H1 (cell line): ENCODE data around the gene AP3D1. TPM values are rescaled to one million over a fixed set of nuclear protein-coding genes. Genes with fewer than 3 reads are reported as not detected.

Experiments used
- CTCF ChIA-PET: fragments of 300-600 bp; sonication (Branson Sonifier 250); formaldehyde crosslinking; loops from one replicate; lab custom pipeline; 2021; ENCODE audit not compliant: partially characterized antibody; lab: Charles Lee
- POLR2A ChIA-PET: fragments of 300-600 bp; sonication (Branson Sonifier 250); formaldehyde crosslinking; loops from one replicate; lab custom pipeline; 2021; ENCODE audit warnings: inconsistent platforms; ENCODE audit not compliant: partially characterized antibody; lab: Charles Lee
- DNase-seq, 2 experiments: peaks; one replicate each; pipeline versions ENCODE4 v3.0.0 to v3.0.0-alpha.2; 2010 to 2022; ENCODE audit warnings: low spot score in 2 of 2, low read depth in 1 of 2, mixed read lengths in 1 of 2
- FAIRE-seq: peaks from 2 replicates; lab custom pipeline; 2011; peaks lifted over from hg19 to GRCh38; lab: Jason Lieb, UNC
- H2AFZ ChIP-seq: 2 replicates; pipeline ENCODE4 v1.8.1; 2012; ENCODE audit warnings: low read length, inconsistent platforms
- H2AK5ac ChIP-seq: 2 replicates; pipeline ENCODE4 v1.6.1; 2013; ENCODE audit warnings: low read depth, low read length
- H2BK120ac ChIP-seq: replicated peaks from 2 replicates; pipeline ENCODE3; 2013; ENCODE audit warnings: low read depth, low read length, inconsistent platforms
- H2BK12ac ChIP-seq: 2 replicates; pipeline ENCODE4 v1.6.1; 2013; ENCODE audit warnings: low read depth, low read length
- H2BK15ac ChIP-seq: 2 replicates; pipeline ENCODE4 v1.6.1; 2013; ENCODE audit warnings: low read length
- H2BK20ac ChIP-seq: 2 replicates; pipeline ENCODE4 v1.6.1; 2013; ENCODE audit warnings: low read length
- H2BK5ac ChIP-seq: 2 replicates; pipeline ENCODE4 v1.6.1; 2013; ENCODE audit warnings: low read depth, low read length
- H3K14ac ChIP-seq: 2 replicates; pipeline ENCODE4 v1.6.1; 2013; ENCODE audit warnings: inconsistent platforms; ENCODE audit not compliant: insufficient read length
- H3K18ac ChIP-seq: 2 replicates; pipeline ENCODE4 v1.6.1; 2013; ENCODE audit warnings: low read length; ENCODE audit errors: extremely low read depth
- H3K23ac ChIP-seq: 2 replicates; pipeline ENCODE4 v1.6.1; 2013; ENCODE audit warnings: inconsistent platforms; ENCODE audit not compliant: insufficient read length
- H3K23me2 ChIP-seq: 2 replicates; pipeline ENCODE4 v1.6.1; 2013; ENCODE audit warnings: low read depth, low read length
- H3K27ac ChIP-seq: 2 replicates; pipeline ENCODE4 v1.6.1; 2011; ENCODE audit warnings: low read depth, low read length, inconsistent platforms
- H3K27me3 ChIP-seq, 4 experiments: replicated peaks in 1 of 4; 1 replicate in 1 of 4; 2 replicates in 3 of 4; pipeline versions ENCODE4 v1.6.1 to v1.8.1; 2011 to 2013; ENCODE audit warnings: low read length in 3 of 4, mild to moderate bottlenecking in 3 of 4, inconsistent platforms in 2 of 4, mixed read lengths in 2 of 4, moderate library complexity in 1 of 4; ENCODE audit not compliant: control insufficient read depth in 3 of 4, insufficient read depth in 3 of 4; ENCODE audit errors: extremely low read depth in 1 of 4
- H3K36me3 ChIP-seq, 4 experiments: 2 replicates each; pipeline versions ENCODE4 v1.6.1 to v1.8.1; 2011 to 2013; ENCODE audit warnings: mild to moderate bottlenecking in 4 of 4, low read length in 3 of 4, moderate library complexity in 2 of 4, control low read depth in 1 of 4, inconsistent platforms in 1 of 4; ENCODE audit not compliant: insufficient read depth in 4 of 4, control insufficient read depth in 2 of 4
- H3K4ac ChIP-seq: replicated peaks from 2 replicates; pipeline ENCODE3; 2013; ENCODE audit warnings: low read length, low read depth, mixed read lengths, inconsistent platforms; ENCODE audit not compliant: insufficient read length
- H3K4me1 ChIP-seq, 4 experiments: replicated peaks in 1 of 4; 1 replicate in 1 of 4; 2 replicates in 3 of 4; pipeline versions ENCODE4 v1.6.1 to v1.8.1; 2011 to 2013; ENCODE audit warnings: low read length in 3 of 4, inconsistent platforms in 2 of 4, mixed read lengths in 1 of 4; ENCODE audit not compliant: insufficient read depth in 4 of 4, control insufficient read depth in 3 of 4
- H3K4me2 ChIP-seq, 2 experiments: 2 replicates each; pipeline versions ENCODE4 v1.6.1 to v1.8.1; 2011 to 2013; ENCODE audit warnings: low read depth in 2 of 2, low read length in 2 of 2, control low read depth in 1 of 2, inconsistent platforms in 1 of 2, mild to moderate bottlenecking in 1 of 2; ENCODE audit not compliant: insufficient read depth in 1 of 2
- H3K4me3 ChIP-seq, 4 experiments: fragments of 200-600, 300-600 bp in 1 of 4; sonication (generic), shearing (Covaris generic), sonication (Bioruptor Twin) in 1 of 4; 2 replicates each; pipeline versions ENCODE4 v1.5.1 to v1.8.1; 2011 to 2016; ENCODE audit warnings: low read length in 4 of 4, low read depth in 3 of 4, control low read depth in 2 of 4, inconsistent platforms in 2 of 4, mild to moderate bottlenecking in 2 of 4, mixed read lengths in 1 of 4, moderate library complexity in 1 of 4; ENCODE audit not compliant: insufficient read depth in 2 of 4; ENCODE audit errors: extremely low read depth in 1 of 4
- H3K56ac ChIP-seq: replicated peaks from 2 replicates; pipeline ENCODE3; 2013; ENCODE audit warnings: low read depth, mild to moderate bottlenecking, mixed read lengths, low read length, inconsistent platforms; ENCODE audit not compliant: insufficient read length
- H3K79me1 ChIP-seq: 2 replicates; pipeline ENCODE4 v1.6.1; 2013; ENCODE audit warnings: low read depth, low read length, control low read depth
- H3K79me2 ChIP-seq, 2 experiments: 2 replicates each; pipeline versions ENCODE4 v1.6.1 to v1.8.1; 2012 to 2013; ENCODE audit warnings: low read length in 2 of 2, mild to moderate bottlenecking in 2 of 2, inconsistent platforms in 1 of 2; ENCODE audit not compliant: insufficient read depth in 2 of 2, control insufficient read depth in 1 of 2
- H3K9ac ChIP-seq, 4 experiments: replicated peaks in 1 of 4; 1 replicate in 1 of 4; 2 replicates in 3 of 4; pipeline versions ENCODE4 v1.6.1 to v1.8.1; 2011 to 2013; ENCODE audit warnings: low read depth in 3 of 4, low read length in 3 of 4, control low read depth in 2 of 4, mild to moderate bottlenecking in 2 of 4, moderate library complexity in 2 of 4, inconsistent platforms in 1 of 4; ENCODE audit errors: extremely low read depth in 1 of 4
- H3K9me3 ChIP-seq, 2 experiments: 2 replicates each; pipeline versions ENCODE4 v1.6.1 to v1.8.1; 2012 to 2013; ENCODE audit warnings: mild to moderate bottlenecking in 2 of 2, moderate library complexity in 2 of 2, control low read depth in 1 of 2, inconsistent platforms in 1 of 2, low read depth in 1 of 2, low read length in 1 of 2, mixed read lengths in 1 of 2; ENCODE audit not compliant: insufficient read depth in 2 of 2
- H4K20me1 ChIP-seq, 2 experiments: replicated peaks in 1 of 2; 2 replicates each; pipeline versions ENCODE3 to v1.8.1; 2011 to 2013; ENCODE audit warnings: inconsistent platforms in 2 of 2, low read length in 2 of 2, mild to moderate bottlenecking in 1 of 2; ENCODE audit not compliant: insufficient read depth in 2 of 2, control insufficient read depth in 1 of 2
- H4K5ac ChIP-seq: 2 replicates; pipeline ENCODE4 v1.6.1; 2013; ENCODE audit warnings: low read length, low read depth, mixed read lengths, inconsistent platforms; ENCODE audit not compliant: insufficient read length
- H4K8ac ChIP-seq: 2 replicates; pipeline ENCODE4 v1.8.0; 2013; ENCODE audit warnings: mild to moderate bottlenecking, moderate library complexity, low read length, inconsistent platforms; ENCODE audit not compliant: insufficient read depth; ENCODE audit errors: extremely low read depth
- H4K91ac ChIP-seq: replicated peaks from 2 replicates; pipeline ENCODE3; 2013; ENCODE audit warnings: low read length, mixed read lengths, inconsistent platforms; ENCODE audit not compliant: insufficient read length
- CBX5 ChIP-seq: fragments of 300-800, 300-1000 bp; sonication (generic); IDR thresholded peaks from 2 replicates; pipeline ENCODE4 v1.7.1; 2016; ENCODE audit warnings: antibody characterized with exemption, low read length, low read depth
- CREB1 ChIP-seq: IDR thresholded peaks from 2 replicates; pipeline ENCODE4 v1.6.1; 2012; ENCODE audit warnings: inconsistent platforms
- CTBP2 ChIP-seq: IDR thresholded peaks from 2 replicates; pipeline ENCODE4 v1.7.0; 2011; ENCODE audit warnings: borderline replicate concordance, mild to moderate bottlenecking, moderate library complexity, mixed read lengths, low read length; ENCODE audit not compliant: insufficient read depth, insufficient read length
- EGR1 ChIP-seq: IDR thresholded peaks from 2 replicates; pipeline ENCODE4 v1.6.1; 2011; ENCODE audit warnings: low read depth, low read length, borderline replicate concordance
- PHF8 ChIP-seq: fragments of 200-600 bp; sonication (generic); conservative IDR thresholded peaks from 2 replicates; pipeline ENCODE4 v1.7.1; 2012; ENCODE audit warnings: low read depth, mild to moderate bottlenecking, inconsistent platforms, low read length, moderate library complexity
- SIRT6 ChIP-seq: IDR thresholded peaks from one replicate; pipeline ENCODE4 v1.7.1; 2012; ENCODE audit warnings: low read length, inconsistent platforms
- YY1 ChIP-seq: IDR thresholded peaks from 2 replicates; pipeline ENCODE4 v1.6.1; 2011; ENCODE audit warnings: low read depth, mild to moderate bottlenecking, low read length
- WGBS, 2 experiments: shearing (Covaris generic) in 1 of 2; methylation state at CpG; one replicate each; pipeline versions ENCODE4 v1.1.6 to v1.1.7; 2013 to 2015; ENCODE audit warnings: low lambda C conversion rate in 2 of 2, mixed read lengths in 2 of 2, inconsistent platforms in 1 of 2, low coverage in 1 of 2, missing lambda C conversion rate in 1 of 2; ENCODE audit not compliant: insufficient replicate concordance in 2 of 2, insufficient coverage in 1 of 2, insufficient read length in 1 of 2; ENCODE audit errors: extremely low coverage in 1 of 2, missing lambda C conversion rate in 1 of 2; 5-methylcytosine and 5-hydroxymethylcytosine counted together
- polyA plus RNA-seq, 7 experiments: library from polyadenylated mRNA; depleted of rRNA in 3 of 7; stranded (reverse) in 5 of 7; unstranded in 2 of 7; fragments of >200 nt in 5 of 7; fragments of 200-250 nt in 2 of 7; gene quantifications; 1 replicate in 5 of 7; 2 replicates in 1 of 7; 4 replicates in 1 of 7; pipeline versions ENCODE4 v1.2.1 to v1.2.3, GENCODE V29; 2011 to 2013; ENCODE audit warnings: missing spikeins in 2 of 7, mixed read lengths in 2 of 7
- total RNA-seq: library from RNA; stranded (reverse); fragmentation: NEBNext Ultra II Directional; extraction: Animal tissue kit (Norgen Biotek cat#: 25700); gene quantifications from 2 replicates; pipeline ENCODE4 v1.2.1, GENCODE V29; 2021
- TF ChIP-seq, protein P1 (sequence below): IDR thresholded peaks from 2 replicates; pipeline ENCODE4 v1.6.1; 2012; ENCODE audit warnings: inconsistent platforms

Gene AP3D1
- total and polyA plus RNA-seq, 2 of the 8 experiments (the other 6 are each of a cell fraction or from before 2014, with no cell fraction given) = 161 to 174 TPM

DNA sequence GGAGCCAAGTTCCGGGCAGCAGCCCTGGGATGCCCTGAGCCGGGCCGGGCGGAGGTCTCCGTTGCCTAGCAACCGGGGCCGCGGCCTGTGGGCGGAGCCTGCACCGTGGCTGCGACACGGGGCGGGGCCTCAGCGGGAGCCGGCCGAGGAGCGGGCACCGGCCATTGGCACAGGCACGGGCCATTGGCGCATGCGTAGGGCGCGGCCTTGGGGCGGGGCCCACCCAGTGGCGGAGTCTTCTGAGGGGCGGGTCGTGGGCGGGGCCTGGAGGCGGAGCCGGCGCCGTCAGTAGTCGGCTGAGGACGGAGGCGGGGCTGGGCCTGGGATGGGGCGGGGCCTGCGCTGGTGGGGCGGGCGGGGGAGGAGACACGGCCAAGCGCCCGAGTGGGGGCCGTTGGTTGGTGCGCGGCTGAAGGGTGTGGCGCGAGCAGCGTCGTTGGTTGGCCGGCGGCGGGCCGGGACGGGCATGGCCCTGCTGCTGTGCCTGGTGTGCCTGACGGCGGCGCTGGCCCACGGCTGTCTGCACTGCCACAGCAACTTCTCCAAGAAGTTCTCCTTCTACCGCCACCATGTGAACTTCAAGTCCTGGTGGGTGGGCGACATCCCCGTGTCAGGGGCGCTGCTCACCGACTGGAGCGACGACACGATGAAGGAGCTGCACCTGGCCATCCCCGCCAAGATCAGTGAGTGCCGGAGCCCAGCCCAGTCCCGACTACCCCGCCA lies 54.7 kb downstream of the AP3D1 start, which contains the start of gene IZUMO4:
IZUMO4 (plus strand) TSS at position 436 of the 723 bp plus-strand sequence; CDS start at position 467, 31 bp downstream.
- no peak within 1 kb of the TSS for H4K91ac ChIP-seq
- no peaks in the 10 kb centered on the region for H3K9me3 ChIP-seq
- no peak within 1 kb of the TSS for H3K14ac ChIP-seq
- FAIRE-seq = no peak
- 2% methylated on average over 30 of the region's 70 CpGs; no CpG with 5 or more reads in 1 of the 2 experiments for WGBS, 2 experiments
- H3K4me3 ChIP-seq = peak within 1 kb of the TSS; percentile 42 to 85 (median 51)
- H2BK20ac ChIP-seq = no peak within 1 kb of the TSS
- H3K36me3 ChIP-seq = peaks cover 8 to 18% (median 16%) of the 10 kb centered on the region in 4 experiments
- no peak within 1 kb of the TSS for H3K23ac ChIP-seq
- no peak within 1 kb of the TSS for H2BK15ac ChIP-seq
- peak; percentile 94 to 99 for DNase-seq
- H3K79me2 ChIP-seq = no peaks in the 10 kb centered on the region
- H4K5ac ChIP-seq = peak within 1 kb of the TSS; percentile 58
- H3K56ac ChIP-seq = no peak within 1 kb of the TSS
- H3K27me3 ChIP-seq = no peaks in the 10 kb centered on the region
- H3K27ac ChIP-seq = no peak within 1 kb of the TSS; the same call in 1 of the 2 replicates
- H2AFZ ChIP-seq = peak within 1 kb of the TSS; percentile 82; the same call in 1 of the 2 replicates
- H3K4me2 ChIP-seq = peak within 1 kb of the TSS; percentile 53 to 95
- H2BK120ac ChIP-seq = no peak within 1 kb of the TSS
- peak within 1 kb of the TSS; percentile 78 for H3K18ac ChIP-seq
- no peak within 1 kb of the TSS for H2AK5ac ChIP-seq
- CTCF ChIA-PET = interaction anchor here (0.7 to 2.0 kb wide), 8 partner anchors 14 to 94 kb away, joined by 3 to 8 read pairs (median 4); no protein-coding TSS in a partner anchor
- peak within 1 kb of the TSS; percentile 91 for H4K8ac ChIP-seq
- no peak within 1 kb of the TSS for H2BK5ac ChIP-seq
- no peak within 1 kb of the TSS for H3K4ac ChIP-seq
- peaks cover 0 to 3% (median 1%) of the 10 kb centered on the region in 4 experiments; a peak in 4 of 7 replicates for H3K4me1 ChIP-seq
- H3K23me2 ChIP-seq = peaks cover 6% of the 10 kb centered on the region; the same call in 1 of the 2 replicates
- H4K20me1 ChIP-seq = peaks cover 8 to 16% of the 10 kb centered on the region in 2 experiments
- H2BK12ac ChIP-seq = no peak within 1 kb of the TSS
- POLR2A ChIA-PET = interaction anchor here (1.1 to 1.4 kb wide), 2 partner anchors 45 kb away, joined by 4 to 5 read pairs; partner anchors contain the start of gene MKNK2
- no peaks in the 10 kb centered on the region for H3K79me1 ChIP-seq
- peak within 1 kb of the TSS in 3 of 4 experiments; percentile 25 to 74 (median 28); a peak in 3 of 7 replicates for H3K9ac ChIP-seq
- TF ChIP-seq CREB1 (peak; percentile 32; the same call in 1 of the 2 replicates), CBX5 (no peak), PHF8 (no peak), EGR1 (peak; percentile 29; the same call in 1 of the 2 replicates), SIRT6 (no peak), YY1 (0 out of 2 replicates have a peak, but pooled peaks have one; percentile 38), CTBP2 (no peak)
- TF ChIP-seq, protein P1, sequence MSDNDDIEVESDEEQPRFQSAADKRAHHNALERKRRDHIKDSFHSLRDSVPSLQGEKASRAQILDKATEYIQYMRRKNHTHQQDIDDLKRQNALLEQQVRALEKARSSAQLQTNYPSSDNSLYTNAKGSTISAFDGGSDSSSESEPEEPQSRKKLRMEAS = peak; percentile 52
